B cell (primary cell): Measurements from ENCODE around the gene FFAR3. TPM values are rescaled to one million over a fixed set of nuclear protein-coding genes. Genes with fewer than 3 reads are reported as not detected.

ENCODE experiments used
- ATAC-seq: fragments of 200-7000 bp; cut with Tn5 transposase; one replicate; pipeline ENCODE4 v1.10.0; 2021; ENCODE audit warnings: low read depth, mild to moderate bottlenecking, moderate number of reproducible peaks, moderate library complexity
- CTCF ChIA-PET: fragments of 350-600 bp; sonication (Branson Sonifier 250); formaldehyde crosslinking; loops from one replicate; lab custom pipeline; 2021; ENCODE audit warnings: antibody characterized with exemption, inconsistent platforms; lab: Charles Lee
- POLR2A ChIA-PET: fragments of 350-600 bp; sonication (Branson Sonifier 250); formaldehyde crosslinking; loops from one replicate; lab custom pipeline; 2021; ENCODE audit warnings: antibody characterized with exemption; lab: Charles Lee
- DNase-seq: peaks from one replicate; pipeline ENCODE4 v3.0.0; 2013
- H2AFZ ChIP-seq: 2 replicates; pipeline ENCODE4 v1.6.1; 2012; ENCODE audit warnings: mild to moderate bottlenecking, low read depth, low read length; ENCODE audit not compliant: insufficient read depth, poor library complexity, severe bottlenecking
- H3K27ac ChIP-seq, 2 donors: 1 replicate in 1 of 2; 2 replicates in 1 of 2; pipeline ENCODE4 v1.5.1; 2012 to 2013; ENCODE audit warnings: low read length in 2 of 2, mild to moderate bottlenecking in 2 of 2, moderate library complexity in 1 of 2
- H3K27me3 ChIP-seq, 4 experiments: fragments of 200-600 bp in 1 of 4; sonication (generic) in 1 of 4; replicated peaks in 1 of 4; 1 replicate in 2 of 4; 2 replicates in 2 of 4; pipeline versions ENCODE4 v1.6.1 to v1.7.0; 2013 to 2016; ENCODE audit warnings: low read length in 3 of 4, mild to moderate bottlenecking in 2 of 4, mixed read lengths in 1 of 4, moderate library complexity in 1 of 4; ENCODE audit not compliant: insufficient read depth in 4 of 4, control insufficient read depth in 3 of 4; ENCODE audit errors: control extremely low read depth in 1 of 4
- H3K36me3 ChIP-seq, 2 experiments: replicated peaks in 1 of 2; 1 replicate in 1 of 2; 2 replicates in 1 of 2; pipeline versions ENCODE4 v1.6.1 to v1.7.1; 2013; ENCODE audit warnings: low read length in 1 of 2; ENCODE audit not compliant: insufficient read depth in 2 of 2, control insufficient read depth in 1 of 2; ENCODE audit errors: control extremely low read depth in 1 of 2, extremely low read depth in 1 of 2
- H3K4me1 ChIP-seq, 2 donors: fragments of 200-600 bp in 1 of 2; sonication (generic) in 1 of 2; 1 replicate in 1 of 2; 2 replicates in 1 of 2; pipeline versions ENCODE4 v1.5.1 to v1.6.1; 2013 to 2017; ENCODE audit warnings: low read length in 2 of 2; ENCODE audit not compliant: control insufficient read depth in 2 of 2, insufficient read depth in 2 of 2
- H3K4me2 ChIP-seq: replicated peaks from 2 replicates; pipeline ENCODE3; 2012; ENCODE audit warnings: mild to moderate bottlenecking, low read depth, low read length; ENCODE audit not compliant: poor library complexity, severe bottlenecking
- H3K4me3 ChIP-seq, 5 experiments: fragments of 200-600 bp in 1 of 5; sonication (generic) in 1 of 5; 1 replicate in 3 of 5; 2 replicates in 2 of 5; pipeline versions ENCODE4 v1.5.1 to v1.7.0; 2011 to 2016; ENCODE audit warnings: low read length in 4 of 5, mild to moderate bottlenecking in 4 of 5, low read depth in 2 of 5, control low read depth in 1 of 5, moderate library complexity in 1 of 5; ENCODE audit not compliant: insufficient read depth in 1 of 5; ENCODE audit errors: control extremely low read depth in 1 of 5, extremely low read depth in 1 of 5
- H3K79me2 ChIP-seq: fragments of 200-600 bp; sonication (generic); one replicate; pipeline ENCODE4 v1.6.0; 2016; ENCODE audit warnings: low read length; ENCODE audit not compliant: control insufficient read depth, insufficient read depth
- H3K9ac ChIP-seq: fragments of 200-600 bp; sonication (generic); 2 replicates; pipeline ENCODE4 v1.6.1; 2017; ENCODE audit warnings: mild to moderate bottlenecking, low read length, moderate library complexity
- H3K9me3 ChIP-seq, 3 donors: one replicate each; pipeline versions ENCODE4 v1.6.1 to v1.7.1; 2013; ENCODE audit warnings: low read length in 2 of 3; ENCODE audit not compliant: control insufficient read depth in 2 of 3, insufficient read depth in 1 of 3; ENCODE audit errors: control extremely low read depth in 1 of 3
- H4K20me1 ChIP-seq: 2 replicates; pipeline ENCODE4 v1.6.0; 2012; ENCODE audit warnings: mild to moderate bottlenecking, low read length; ENCODE audit not compliant: insufficient read depth, control insufficient read depth, poor library complexity, severe bottlenecking
- H3K27ac Mint-ChIP-seq: one replicate; pipeline ENCODE4 v1.8.0; 2021; ENCODE audit warnings: mixed read lengths
- H3K27me3 Mint-ChIP-seq: one replicate; pipeline ENCODE4 v1.8.0; 2021; ENCODE audit warnings: mixed read lengths
- H3K4me1 Mint-ChIP-seq: one replicate; pipeline ENCODE4 v1.8.0; 2021; ENCODE audit warnings: mixed read lengths
- H3K4me3 Mint-ChIP-seq: one replicate; pipeline ENCODE4 v1.8.0; 2021; ENCODE audit warnings: mixed read lengths
- H3K9me3 Mint-ChIP-seq: one replicate; pipeline ENCODE4 v1.8.0; 2022; ENCODE audit warnings: mixed read lengths; ENCODE audit not compliant: insufficient read depth
- EZH2 ChIP-seq: IDR thresholded peaks from 2 replicates; pipeline ENCODE4 v1.6.1; 2012; ENCODE audit warnings: borderline replicate concordance, low read depth, mild to moderate bottlenecking, moderate library complexity, low read length; ENCODE audit not compliant: insufficient read depth, poor library complexity, severe bottlenecking
- WGBS: methylation state at CpG from one replicate; pipeline ENCODE4 v1.1.5; 2013; ENCODE audit warnings: missing lambda C conversion rate; ENCODE audit not compliant: insufficient coverage; 5-methylcytosine and 5-hydroxymethylcytosine counted together
- intact Hi-C: fragments of 100-400 bp; cut with micrococcal nuclease; formaldehyde crosslinking; loops from one replicate; pipeline ENCODE4 v1.10.0; 2022
- polyA plus RNA-seq: library from polyadenylated mRNA; depleted of rRNA; stranded (reverse); fragments of >200 nt; gene quantifications from 2 replicates; pipeline ENCODE4 v1.2.3, GENCODE V29; 2012
- total RNA-seq, 2 donors: library from RNA; stranded (reverse); fragments of 120-200 nt in 1 of 2; gene quantifications; 1 replicate in 1 of 2; 2 replicates in 1 of 2; pipeline versions ENCODE4 v1.2.3 to v1.2.4, GENCODE V29; 2013 to 2022
- TF ChIP-seq, protein P1 (sequence below): fragments of 200-600 bp; IDR thresholded peaks from one replicate; pipeline ENCODE4 v1.8.0; 2022; ENCODE audit warnings: antibody characterized with exemption, mild to moderate bottlenecking

The FFAR3 gene
- total and polyA plus RNA-seq, 2 donors (not counting 1 experiment from before 2014, with no cell fraction given): 0.63 TPM; not detected in 1

- H3K4me2 ChIP-seq: peak overlapping the region; percentile 15
- CTCF ChIA-PET: interaction anchor here (0.8 to 1.1 kb wide), 2 partner anchors 42 to 184 kb away, joined by 3 to 4 read pairs; no protein-coding TSS in a partner anchor
Observed at GRCh38 chr19:35310811-35311465, 47.3 kb upstream of the FFAR3 start.

More at GRCh38 chr19:35310811-35311465, 47.3 kb upstream of the FFAR3 start:
- no peak for DNase-seq
- Mint-ChIP-seq H3K27me3 (no peaks in the 10 kb centered on the region), H3K4me1 (peaks cover 57% of the 10 kb centered on the region), H3K9me3 (no peaks in the 10 kb centered on the region), H3K4me3 (no peak overlapping the region), H3K27ac (no peak overlapping the region)
- intact Hi-C loops: no loop called here
- POLR2A ChIA-PET: no interaction called here
- Histone ChIP-seq H3K79me2 (peaks cover 63% of the 10 kb centered on the region), H3K4me3 (no peak overlapping the region), H3K27ac (no peak overlapping the region), H4K20me1 (no peaks in the 10 kb centered on the region), H3K36me3 (no peaks in the 10 kb centered on the region), H3K9me3 (no peaks in the 10 kb centered on the region), H3K27me3 (no peaks in the 10 kb centered on the region), H3K9ac (no peak overlapping the region), H3K4me1 (peaks cover 39 to 69% of the 10 kb centered on the region in 2 donors), H2AFZ (no peak overlapping the region)
- ATAC-seq: no peak
- 97% methylated on average over 6 of the region's 10 CpGs for WGBS
- no peak for TF ChIP-seq EZH2
- TF ChIP-seq, protein P1, sequence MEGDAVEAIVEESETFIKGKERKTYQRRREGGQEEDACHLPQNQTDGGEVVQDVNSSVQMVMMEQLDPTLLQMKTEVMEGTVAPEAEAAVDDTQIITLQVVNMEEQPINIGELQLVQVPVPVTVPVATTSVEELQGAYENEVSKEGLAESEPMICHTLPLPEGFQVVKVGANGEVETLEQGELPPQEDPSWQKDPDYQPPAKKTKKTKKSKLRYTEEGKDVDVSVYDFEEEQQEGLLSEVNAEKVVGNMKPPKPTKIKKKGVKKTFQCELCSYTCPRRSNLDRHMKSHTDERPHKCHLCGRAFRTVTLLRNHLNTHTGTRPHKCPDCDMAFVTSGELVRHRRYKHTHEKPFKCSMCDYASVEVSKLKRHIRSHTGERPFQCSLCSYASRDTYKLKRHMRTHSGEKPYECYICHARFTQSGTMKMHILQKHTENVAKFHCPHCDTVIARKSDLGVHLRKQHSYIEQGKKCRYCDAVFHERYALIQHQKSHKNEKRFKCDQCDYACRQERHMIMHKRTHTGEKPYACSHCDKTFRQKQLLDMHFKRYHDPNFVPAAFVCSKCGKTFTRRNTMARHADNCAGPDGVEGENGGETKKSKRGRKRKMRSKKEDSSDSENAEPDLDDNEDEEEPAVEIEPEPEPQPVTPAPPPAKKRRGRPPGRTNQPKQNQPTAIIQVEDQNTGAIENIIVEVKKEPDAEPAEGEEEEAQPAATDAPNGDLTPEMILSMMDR: no peak
